GM23338 (cell line): ENCODE measurements around the gene RYR3. TPM values are rescaled to one million over a fixed set of nuclear protein-coding genes. Genes with fewer than 3 reads are reported as not detected.

Experiments
- ATAC-seq: fragments of 200-7000 bp; cut with Tn5 transposase; 3 replicates; pipeline ENCODE4 v1.9.1; 2020
- DNase-seq: peaks from one replicate; pipeline ENCODE4 v3.0.0-alpha.2; 2015; ENCODE audit warnings: low spot score
- H2AFZ ChIP-seq: fragments of 200-600 bp; sonication (generic); 2 replicates; pipeline ENCODE4 v1.8.0; 2016; ENCODE audit warnings: antibody characterized with exemption, mild to moderate bottlenecking, moderate library complexity
- H3F3A ChIP-seq: fragments of 200-600 bp; sonication (generic); replicated peaks from 2 replicates; pipeline ENCODE4 v1.8.0; 2017; ENCODE audit warnings: antibody characterized with exemption, mixed run types, low read depth
- H3K27ac ChIP-seq: fragments of 200-600 bp; sonication (generic); 2 replicates; pipeline ENCODE4 v1.6.1; 2016; ENCODE audit warnings: low read depth
- H3K27me3 ChIP-seq: fragments of 200-600 bp; sonication (generic); 2 replicates; pipeline ENCODE4 v1.8.0; 2016; ENCODE audit warnings: mild to moderate bottlenecking, mixed run types, moderate library complexity; ENCODE audit not compliant: insufficient read depth
- H3K36me3 ChIP-seq: fragments of 200-600 bp; sonication (generic); 2 replicates; pipeline ENCODE4 v1.8.0; 2016; ENCODE audit warnings: mild to moderate bottlenecking; ENCODE audit not compliant: insufficient read depth
- H3K4me1 ChIP-seq: fragments of 200-600 bp; sonication (generic); 2 replicates; pipeline ENCODE4 v1.8.0; 2016; ENCODE audit warnings: mild to moderate bottlenecking, moderate library complexity; ENCODE audit not compliant: insufficient read depth
- H3K4me2 ChIP-seq: fragments of 200-600 bp; sonication (generic); 2 replicates; pipeline ENCODE4 v1.7.1; 2017; ENCODE audit warnings: mixed run types
- H3K4me3 ChIP-seq: fragments of 200-600 bp; sonication (generic); 2 replicates; pipeline ENCODE4 v1.6.1; 2016; ENCODE audit warnings: mixed run types
- H3K79me2 ChIP-seq: fragments of 200-600 bp; sonication (generic); replicated peaks from 2 replicates; pipeline ENCODE4 v1.8.0; 2017; ENCODE audit warnings: mild to moderate bottlenecking; ENCODE audit not compliant: insufficient read depth
- H3K9me2 ChIP-seq: fragments of 200-600 bp; sonication (generic); 2 replicates; pipeline ENCODE4 v1.8.0; 2017; ENCODE audit not compliant: insufficient read depth
- H4K20me1 ChIP-seq: fragments of 200-600 bp; sonication (generic); replicated peaks from 2 replicates; pipeline ENCODE4 v1.8.0; 2017; ENCODE audit warnings: mild to moderate bottlenecking; ENCODE audit not compliant: insufficient read depth
- H3K27ac Mint-ChIP-seq: 2 replicates; pipeline ENCODE4 v1.8.0; 2020; ENCODE audit warnings: inconsistent platforms, mild to moderate bottlenecking, moderate library complexity, mixed read lengths
- H3K27me3 Mint-ChIP-seq: 3 replicates; pipeline ENCODE4 v1.8.0; 2022; ENCODE audit warnings: low read depth, mild to moderate bottlenecking, moderate library complexity, mixed read lengths, inconsistent platforms; ENCODE audit not compliant: insufficient read depth, poor library complexity
- H3K36me3 Mint-ChIP-seq: 3 replicates; pipeline ENCODE4 v1.8.0; 2021; ENCODE audit warnings: low read depth, mild to moderate bottlenecking, inconsistent platforms, moderate library complexity, mixed read lengths
- H3K4me1 Mint-ChIP-seq: 3 replicates; pipeline ENCODE4 v1.8.0; 2020; ENCODE audit warnings: mild to moderate bottlenecking, inconsistent platforms, mixed read lengths
- H3K4me3 Mint-ChIP-seq: 3 replicates; pipeline ENCODE4 v1.8.0; 2021; ENCODE audit warnings: moderate library complexity, mild to moderate bottlenecking, inconsistent platforms, mixed read lengths
- H3K9me3 Mint-ChIP-seq: 3 replicates; pipeline ENCODE4 v1.8.0; 2020; ENCODE audit warnings: moderate library complexity, mild to moderate bottlenecking, inconsistent platforms, mixed read lengths
- CREB1 ChIP-seq: fragments of 250-450 bp; sonication (Bioruptor Pico); IDR thresholded peaks from 2 replicates; pipeline ENCODE4 v1.5.0; 2020; ENCODE audit warnings: low read depth, mild to moderate bottlenecking, moderate library complexity
- CTCF ChIP-seq, 2 experiments: fragments of 200-600 bp in 1 of 2; sonication (generic) in 1 of 2; conservative IDR thresholded peaks; 2 replicates each; pipeline versions ENCODE4 v1.5.1 to v1.6.1; 2016 to 2017; ENCODE audit warnings: antibody characterized with exemption in 2 of 2, low read depth in 2 of 2, mild to moderate bottlenecking in 2 of 2, moderate library complexity in 1 of 2
- EZH2 ChIP-seq: fragments of 200-600 bp; sonication (generic); IDR thresholded peaks from one replicate; pipeline ENCODE4 v1.8.0; 2017; ENCODE audit warnings: antibody characterized with exemption, mild to moderate bottlenecking, low read depth; ENCODE audit not compliant: unreplicated experiment
- EZH2phosphoT487 ChIP-seq: fragments of 200-600 bp; sonication (generic); IDR thresholded peaks from one replicate; pipeline ENCODE4 v1.8.1; 2018; ENCODE audit warnings: antibody characterized with exemption; ENCODE audit not compliant: unreplicated experiment
- JUNB ChIP-seq: IDR thresholded peaks from one replicate; pipeline ENCODE4 v1.6.1; 2016; ENCODE audit warnings: antibody characterized with exemption; ENCODE audit not compliant: unreplicated experiment
- NANOG ChIP-seq: IDR thresholded peaks from 2 replicates; pipeline ENCODE4 v1.6.1; 2016; ENCODE audit warnings: antibody characterized with exemption, borderline replicate concordance
- REST ChIP-seq: IDR thresholded peaks from one replicate; pipeline ENCODE4 v1.6.1; 2018; ENCODE audit warnings: antibody characterized with exemption; ENCODE audit not compliant: unreplicated experiment
- ZNF114 ChIP-seq: fragments of 250-450 bp; sonication (Bioruptor Pico); IDR thresholded peaks from 2 replicates; pipeline ENCODE4 v1.5.0; 2020; ENCODE audit warnings: mild to moderate bottlenecking, moderate library complexity
- polyA plus RNA-seq: library from polyadenylated mRNA; unstranded; fragments of >200 nt; fragmentation: Nextera tagmentation; extraction: Ambion mirVana; gene quantifications from 2 replicates; pipeline ENCODE4 v1.2.1, GENCODE V29; 2016
- total RNA-seq: library from RNA; depleted of rRNA; stranded (reverse); fragments of >200 nt; shearing (Covaris generic); gene quantifications from 2 replicates; pipeline ENCODE4 v1.2.3, GENCODE V29; 2014
- TF ChIP-seq, protein P1 (sequence below): IDR thresholded peaks from 2 replicates; pipeline ENCODE4 v1.6.1; 2016; ENCODE audit warnings: antibody characterized with exemption
- TF ChIP-seq, protein P2 (sequence below): fragments of 250-450 bp; sonication (Bioruptor Pico); IDR thresholded peaks from 2 replicates; pipeline ENCODE4 v1.5.0; 2020; ENCODE audit warnings: mild to moderate bottlenecking, moderate library complexity

Gene RYR3
- total and polyA plus RNA-seq, 2 experiments from 2014 or later, result 1.1 to 1.2 TPM

- no peak for TF ChIP-seq REST
- no peak for TF ChIP-seq EZH2phosphoT487
- no peak for TF ChIP-seq NANOG
- no peak for TF ChIP-seq CTCF (conservative IDR thresholded peaks at IDR 0.05; ENCODE audit: low read depth in 2 of 2)
- no peak for TF ChIP-seq EZH2
- no peak for TF ChIP-seq JUNB
- TF ChIP-seq CREB1 (CRISPR knock-in tag), result no peak
- TF ChIP-seq, protein P1, sequence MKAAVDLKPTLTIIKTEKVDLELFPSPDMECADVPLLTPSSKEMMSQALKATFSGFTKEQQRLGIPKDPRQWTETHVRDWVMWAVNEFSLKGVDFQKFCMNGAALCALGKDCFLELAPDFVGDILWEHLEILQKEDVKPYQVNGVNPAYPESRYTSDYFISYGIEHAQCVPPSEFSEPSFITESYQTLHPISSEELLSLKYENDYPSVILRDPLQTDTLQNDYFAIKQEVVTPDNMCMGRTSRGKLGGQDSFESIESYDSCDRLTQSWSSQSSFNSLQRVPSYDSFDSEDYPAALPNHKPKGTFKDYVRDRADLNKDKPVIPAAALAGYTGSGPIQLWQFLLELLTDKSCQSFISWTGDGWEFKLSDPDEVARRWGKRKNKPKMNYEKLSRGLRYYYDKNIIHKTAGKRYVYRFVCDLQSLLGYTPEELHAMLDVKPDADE, result no peak
These were observed 526.5 kb downstream of the RYR3 start (continued) for GRCh38 chr15:33837294-33837693.

GRCh38 chr15:33839540-33839939 lies 528.8 kb downstream of the RYR3 start:
- H3K36me3 ChIP-seq, result no peaks in the 10 kb centered on the region
- H3K79me2 ChIP-seq, result no peaks in the 10 kb centered on the region
- peaks cover 22% of the 10 kb centered on the region for H3K4me1 ChIP-seq
- no peaks in the 10 kb centered on the region for H3K27me3 ChIP-seq
- H2AFZ ChIP-seq, result no peak overlapping the region
- Mint-ChIP-seq H3K4me3 (no peak overlapping the region), H3K27me3 (peaks cover 11% of the 10 kb centered on the region), H3K27ac (no peak overlapping the region), H3K9me3 (no peaks in the 10 kb centered on the region), H3K4me1 (peaks cover 36% of the 10 kb centered on the region), H3K36me3 (peaks cover 5% of the 10 kb centered on the region; the same call in 1 of the 3 replicates)
- H4K20me1 ChIP-seq, result no peaks in the 10 kb centered on the region
- H3K27ac ChIP-seq, result no peak overlapping the region
- H3K4me3 ChIP-seq, result no peak overlapping the region
- H3K9me2 ChIP-seq, result peaks cover 34% of the 10 kb centered on the region
- no peak for DNase-seq
- H3F3A ChIP-seq, result no peaks in the 10 kb centered on the region
- ATAC-seq, result no peak
- no peak overlapping the region for H3K4me2 ChIP-seq
- TF ChIP-seq ZNF114 (CRISPR knock-in tag) (no peak), JUNB (no peak)
- TF ChIP-seq, protein P2, sequence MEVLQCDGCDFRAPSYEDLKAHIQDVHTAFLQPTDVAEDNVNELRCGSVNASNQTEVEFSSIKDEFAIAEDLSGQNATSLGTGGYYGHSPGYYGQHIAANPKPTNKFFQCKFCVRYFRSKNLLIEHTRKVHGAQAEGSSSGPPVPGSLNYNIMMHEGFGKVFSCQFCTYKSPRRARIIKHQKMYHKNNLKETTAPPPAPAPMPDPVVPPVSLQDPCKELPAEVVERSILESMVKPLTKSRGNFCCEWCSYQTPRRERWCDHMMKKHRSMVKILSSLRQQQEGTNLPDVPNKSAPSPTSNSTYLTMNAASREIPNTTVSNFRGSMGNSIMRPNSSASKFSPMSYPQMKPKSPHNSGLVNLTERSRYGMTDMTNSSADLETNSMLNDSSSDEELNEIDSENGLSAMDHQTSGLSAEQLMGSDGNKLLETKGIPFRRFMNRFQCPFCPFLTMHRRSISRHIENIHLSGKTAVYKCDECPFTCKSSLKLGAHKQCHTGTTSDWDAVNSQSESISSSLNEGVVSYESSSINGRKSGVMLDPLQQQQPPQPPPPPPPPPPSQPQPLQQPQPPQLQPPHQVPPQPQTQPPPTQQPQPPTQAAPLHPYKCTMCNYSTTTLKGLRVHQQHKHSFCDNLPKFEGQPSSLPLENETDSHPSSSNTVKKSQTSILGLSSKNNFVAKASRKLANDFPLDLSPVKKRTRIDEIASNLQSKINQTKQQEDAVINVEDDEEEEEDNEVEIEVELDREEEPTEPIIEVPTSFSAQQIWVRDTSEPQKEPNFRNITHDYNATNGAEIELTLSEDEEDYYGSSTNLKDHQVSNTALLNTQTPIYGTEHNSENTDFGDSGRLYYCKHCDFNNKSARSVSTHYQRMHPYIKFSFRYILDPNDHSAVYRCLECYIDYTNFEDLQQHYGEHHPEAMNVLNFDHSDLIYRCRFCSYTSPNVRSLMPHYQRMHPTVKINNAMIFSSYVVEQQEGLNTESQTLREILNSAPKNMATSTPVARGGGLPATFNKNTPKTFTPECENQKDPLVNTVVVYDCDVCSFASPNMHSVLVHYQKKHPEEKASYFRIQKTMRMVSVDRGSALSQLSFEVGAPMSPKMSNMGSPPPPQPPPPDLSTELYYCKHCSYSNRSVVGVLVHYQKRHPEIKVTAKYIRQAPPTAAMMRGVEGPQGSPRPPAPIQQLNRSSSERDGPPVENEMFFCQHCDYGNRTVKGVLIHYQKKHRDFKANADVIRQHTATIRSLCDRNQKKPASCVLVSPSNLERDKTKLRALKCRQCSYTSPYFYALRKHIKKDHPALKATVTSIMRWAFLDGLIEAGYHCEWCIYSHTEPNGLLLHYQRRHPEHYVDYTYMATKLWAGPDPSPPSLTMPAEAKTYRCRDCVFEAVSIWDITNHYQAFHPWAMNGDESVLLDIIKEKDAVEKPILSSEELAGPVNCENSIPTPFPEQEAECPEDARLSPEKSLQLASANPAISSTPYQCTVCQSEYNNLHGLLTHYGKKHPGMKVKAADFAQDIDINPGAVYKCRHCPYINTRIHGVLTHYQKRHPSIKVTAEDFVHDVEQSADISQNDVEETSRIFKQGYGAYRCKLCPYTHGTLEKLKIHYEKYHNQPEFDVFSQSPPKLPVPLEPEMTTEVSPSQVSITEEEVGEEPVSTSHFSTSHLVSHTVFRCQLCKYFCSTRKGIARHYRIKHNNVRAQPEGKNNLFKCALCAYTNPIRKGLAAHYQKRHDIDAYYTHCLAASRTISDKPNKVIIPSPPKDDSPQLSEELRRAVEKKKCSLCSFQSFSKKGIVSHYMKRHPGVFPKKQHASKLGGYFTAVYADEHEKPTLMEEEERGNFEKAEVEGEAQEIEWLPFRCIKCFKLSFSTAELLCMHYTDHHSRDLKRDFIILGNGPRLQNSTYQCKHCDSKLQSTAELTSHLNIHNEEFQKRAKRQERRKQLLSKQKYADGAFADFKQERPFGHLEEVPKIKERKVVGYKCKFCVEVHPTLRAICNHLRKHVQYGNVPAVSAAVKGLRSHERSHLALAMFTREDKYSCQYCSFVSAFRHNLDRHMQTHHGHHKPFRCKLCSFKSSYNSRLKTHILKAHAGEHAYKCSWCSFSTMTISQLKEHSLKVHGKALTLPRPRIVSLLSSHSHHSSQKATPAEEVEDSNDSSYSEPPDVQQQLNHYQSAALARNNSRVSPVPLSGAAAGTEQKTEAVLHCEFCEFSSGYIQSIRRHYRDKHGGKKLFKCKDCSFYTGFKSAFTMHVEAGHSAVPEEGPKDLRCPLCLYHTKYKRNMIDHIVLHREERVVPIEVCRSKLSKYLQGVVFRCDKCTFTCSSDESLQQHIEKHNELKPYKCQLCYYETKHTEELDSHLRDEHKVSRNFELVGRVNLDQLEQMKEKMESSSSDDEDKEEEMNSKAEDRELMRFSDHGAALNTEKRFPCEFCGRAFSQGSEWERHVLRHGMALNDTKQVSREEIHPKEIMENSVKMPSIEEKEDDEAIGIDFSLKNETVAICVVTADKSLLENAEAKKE (CRISPR knock-in tag), result no peak
- TF ChIP-seq, protein P1, result no peak
